ENCODE results near the gene RNU1-3.
A peak's percentile ranks its signal among the peaks of the same experiment; 100 is the strongest.
"Not testable (repeated sequence)": the region's sequence is repeated elsewhere in the genome, so short reads cannot be mapped to it uniquely, and the experiment has no call there.

Gene RNU1-3

GRCh38 chr1:16694308-16694702 lies 27.6 kb upstream of the RNU1-3 start:
- DNase-seq (ENCODE audit: low spot score), result not testable (repeated sequence)

- DNase-seq (ENCODE audit: low spot score), result not testable (repeated sequence)
Measured at GRCh38 chr1:16693449-16694307, 26.9 kb upstream of the RNU1-3 start.

GRCh38 chr1:16692717-16693448 lies 26.1 kb upstream of the RNU1-3 start:
- not testable (repeated sequence) for DNase-seq (ENCODE audit: low spot score)

- DNase-seq (ENCODE audit: low spot score), result not testable (repeated sequence)
Measured at GRCh38 chr1:16692283-16692682, 25.5 kb upstream of the RNU1-3 start.

GRCh38 chr1:16690971-16691682 lies 24.4 kb upstream of the RNU1-3 start:
- DNase-seq (ENCODE audit: low spot score), result not testable (repeated sequence)

GRCh38 chr1:16687132-16687800 lies 20.5 kb upstream of the RNU1-3 start:
- DNase-seq (ENCODE audit: low spot score), result not testable (repeated sequence)

GRCh38 chr1:16685445-16686371 lies 19.0 kb upstream of the RNU1-3 start:
- DNase-seq (ENCODE audit: low spot score), result not testable (repeated sequence)

- DNase-seq (ENCODE audit: low spot score), result not testable (repeated sequence)
Measured at GRCh38 chr1:16684738-16685337, 18.1 kb upstream of the RNU1-3 start.

- not testable (repeated sequence) for DNase-seq (ENCODE audit: low spot score)
Measured at GRCh38 chr1:16684152-16684551, 17.4 kb upstream of the RNU1-3 start.

GRCh38 chr1:16682803-16683202 lies 16.1 kb upstream of the RNU1-3 start:
- not testable (repeated sequence) for DNase-seq (ENCODE audit: low spot score)

- peak; percentile 0 for DNase-seq (ENCODE audit: low spot score)
Measured at GRCh38 chr1:16680366-16680765, 13.6 kb upstream of the RNU1-3 start.

GRCh38 chr1:16677552-16678431 lies 11.0 kb upstream of the RNU1-3 start:
- peak; percentile 7 for DNase-seq (ENCODE audit: low spot score)

- DNase-seq (ENCODE audit: low spot score), result peak; percentile 1
Measured at GRCh38 chr1:16676661-16677523, 10.1 kb upstream of the RNU1-3 start.

GRCh38 chr1:16675118-16675510 lies 8.4 kb upstream of the RNU1-3 start:
- not testable (repeated sequence) for DNase-seq (ENCODE audit: low spot score)

- not testable (repeated sequence) for DNase-seq (ENCODE audit: low spot score)
Measured at GRCh38 chr1:16673976-16674375, 7.2 kb upstream of the RNU1-3 start.

GRCh38 chr1:16665836-16666235 lies 912 bp downstream of the RNU1-3 start:
- DNase-seq (ENCODE audit: low spot score), result not testable (repeated sequence)

- not testable (repeated sequence) for DNase-seq (ENCODE audit: low spot score)
Measured at GRCh38 chr1:16658234-16658633, 8.5 kb downstream of the RNU1-3 start.
